Left lung (tissue), 10 donors: Measurements from ENCODE around the gene APOE. TPM values are rescaled to one million over a fixed set of nuclear protein-coding genes. Genes with fewer than 3 reads are reported as not detected.

Source experiments
- ATAC-seq: fragments of 200-7000 bp; cut with Tn5 transposase; one replicate; pipeline ENCODE4 v1.9.1; 2020; ENCODE audit warnings: moderate library complexity
- DNase-seq, 4 donors: peaks; one replicate each; pipeline ENCODE4 v3.0.0-alpha.2; 2013 to 2020
- H3K27ac ChIP-seq, 2 donors: fragments of 200-600 bp; sonication (generic) in 1 of 2; one replicate each; pipeline versions ENCODE4 v1.5.0 to v1.8.0; 2020 to 2021
- H3K27me3 ChIP-seq, 2 donors: fragments of 200-600 bp; sonication (generic) in 1 of 2; one replicate each; pipeline versions ENCODE4 v1.5.0 to v1.8.0; 2020 to 2021
- H3K36me3 ChIP-seq, 2 donors: fragments of 200-600 bp; sonication (generic) in 1 of 2; one replicate each; pipeline versions ENCODE4 v1.5.0 to v1.8.0; 2020 to 2021
- H3K4me1 ChIP-seq, 2 donors: fragments of 200-600 bp; one replicate each; pipeline ENCODE4 v1.8.0; 2021
- H3K4me3 ChIP-seq, 2 donors: fragments of 200-600 bp; sonication (generic) in 1 of 2; one replicate each; pipeline versions ENCODE4 v1.5.0 to v1.8.0; 2020 to 2021; ENCODE audit warnings: mild to moderate bottlenecking in 1 of 2
- H3K9me3 ChIP-seq, 2 donors: fragments of 200-600 bp; sonication (generic) in 1 of 2; one replicate each; pipeline versions ENCODE4 v1.5.0 to v1.8.0; 2020 to 2021
- intact Hi-C, 2 donors: fragments of 100-400 bp; cut with DNase I; formaldehyde crosslinking; loops; one replicate each; pipeline versions ENCODE4 v1.11.2 to v1.14.2; 2022
- polyA plus RNA-seq, 6 donors: library from polyadenylated mRNA; unstranded; fragments of 120-200 nt; gene quantifications; one replicate each; pipeline ENCODE4 v1.2.1, GENCODE V29; 2013; ENCODE audit not compliant: insufficient read length in 6 of 6
- total RNA-seq, 2 donors: library from RNA; stranded (reverse); fragmentation: NEBNext Ultra II Directional; extraction: Animal tissue kit (Norgen Biotek cat#: 25700); gene quantifications; one replicate each; pipeline ENCODE4 v1.2.1, GENCODE V29; 2021
- TF ChIP-seq, protein P1 (sequence below), 2 donors: fragments of 200-600 bp; sonication (generic) in 1 of 2; IDR thresholded peaks; one replicate each; pipeline versions ENCODE4 v1.5.0 to v1.8.0; 2021; ENCODE audit warnings: antibody characterized with exemption in 2 of 2
- donor health status: DM: no; HTN: yes; CAD: no.
- donor health status: DM: no; HTN: no; CAD: no.

The APOE gene
- total and polyA plus RNA-seq, 8 donors: 22.6 to 757 (median 37.7) TPM

DNA sequence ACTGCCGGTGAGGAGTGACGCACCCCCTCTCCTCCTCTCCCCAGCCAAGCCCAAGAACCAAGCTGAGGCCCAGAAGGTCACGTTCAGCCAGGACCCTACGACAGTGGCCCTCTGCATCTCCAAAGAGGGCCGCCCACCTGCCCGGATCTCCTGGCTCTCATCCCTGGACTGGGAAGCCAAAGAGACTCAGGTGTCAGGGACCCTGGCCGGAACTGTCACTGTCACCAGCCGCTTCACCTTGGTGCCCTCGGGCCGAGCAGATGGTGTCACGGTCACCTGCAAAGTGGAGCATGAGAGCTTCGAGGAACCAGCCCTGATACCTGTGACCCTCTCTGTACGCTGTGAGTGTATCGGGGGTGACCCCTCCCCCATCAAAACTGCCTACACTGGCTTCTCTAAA lies 33.8 kb upstream of the APOE start:
- ATAC-seq (no peak), DNase-seq (no peak)
- Histone ChIP-seq H3K9me3 (no peaks in the 10 kb centered on the region), H3K4me1 (peaks cover 3 to 26% of the 10 kb centered on the region in 2 donors), H3K36me3 (peaks cover 0 to 77% of the 10 kb centered on the region in 2 donors), H3K27me3 (no peaks in the 10 kb centered on the region), H3K27ac (no peak overlapping the region), H3K4me3 (no peak overlapping the region)
- intact Hi-C loops: no loop called here
- TF ChIP-seq, protein P1, sequence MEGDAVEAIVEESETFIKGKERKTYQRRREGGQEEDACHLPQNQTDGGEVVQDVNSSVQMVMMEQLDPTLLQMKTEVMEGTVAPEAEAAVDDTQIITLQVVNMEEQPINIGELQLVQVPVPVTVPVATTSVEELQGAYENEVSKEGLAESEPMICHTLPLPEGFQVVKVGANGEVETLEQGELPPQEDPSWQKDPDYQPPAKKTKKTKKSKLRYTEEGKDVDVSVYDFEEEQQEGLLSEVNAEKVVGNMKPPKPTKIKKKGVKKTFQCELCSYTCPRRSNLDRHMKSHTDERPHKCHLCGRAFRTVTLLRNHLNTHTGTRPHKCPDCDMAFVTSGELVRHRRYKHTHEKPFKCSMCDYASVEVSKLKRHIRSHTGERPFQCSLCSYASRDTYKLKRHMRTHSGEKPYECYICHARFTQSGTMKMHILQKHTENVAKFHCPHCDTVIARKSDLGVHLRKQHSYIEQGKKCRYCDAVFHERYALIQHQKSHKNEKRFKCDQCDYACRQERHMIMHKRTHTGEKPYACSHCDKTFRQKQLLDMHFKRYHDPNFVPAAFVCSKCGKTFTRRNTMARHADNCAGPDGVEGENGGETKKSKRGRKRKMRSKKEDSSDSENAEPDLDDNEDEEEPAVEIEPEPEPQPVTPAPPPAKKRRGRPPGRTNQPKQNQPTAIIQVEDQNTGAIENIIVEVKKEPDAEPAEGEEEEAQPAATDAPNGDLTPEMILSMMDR (IDR thresholded peaks at IDR 0.05): no peak

- TF ChIP-seq, protein P1 (IDR thresholded peaks at IDR 0.05): no peak
- Histone ChIP-seq H3K4me3 (no peak overlapping the region), H3K4me1 (peaks cover 3 to 26% of the 10 kb centered on the region in 2 donors), H3K36me3 (peaks cover 0 to 77% of the 10 kb centered on the region in 2 donors), H3K9me3 (no peaks in the 10 kb centered on the region), H3K27me3 (no peaks in the 10 kb centered on the region), H3K27ac (no peak overlapping the region)
- DNase-seq (no peak), ATAC-seq (no peak)
- intact Hi-C loops: no loop called here
Observed at GRCh38 chr19:44872661-44873060, 32.9 kb upstream of the APOE start.

- ATAC-seq: no peak
- TF ChIP-seq, protein P1 (IDR thresholded peaks at IDR 0.05): no peak
- Histone ChIP-seq H3K4me1 (peaks cover 3 to 17% of the 10 kb centered on the region in 2 donors), H3K4me3 (no peak overlapping the region), H3K27ac (no peak overlapping the region), H3K36me3 (peaks cover 0 to 88% of the 10 kb centered on the region in 2 donors), H3K27me3 (no peaks in the 10 kb centered on the region), H3K9me3 (no peaks in the 10 kb centered on the region)
- no peak for DNase-seq
- intact Hi-C loops: no loop called here
Observed at GRCh38 chr19:44874317-44874716, 31.3 kb upstream of the APOE start.

DNA sequence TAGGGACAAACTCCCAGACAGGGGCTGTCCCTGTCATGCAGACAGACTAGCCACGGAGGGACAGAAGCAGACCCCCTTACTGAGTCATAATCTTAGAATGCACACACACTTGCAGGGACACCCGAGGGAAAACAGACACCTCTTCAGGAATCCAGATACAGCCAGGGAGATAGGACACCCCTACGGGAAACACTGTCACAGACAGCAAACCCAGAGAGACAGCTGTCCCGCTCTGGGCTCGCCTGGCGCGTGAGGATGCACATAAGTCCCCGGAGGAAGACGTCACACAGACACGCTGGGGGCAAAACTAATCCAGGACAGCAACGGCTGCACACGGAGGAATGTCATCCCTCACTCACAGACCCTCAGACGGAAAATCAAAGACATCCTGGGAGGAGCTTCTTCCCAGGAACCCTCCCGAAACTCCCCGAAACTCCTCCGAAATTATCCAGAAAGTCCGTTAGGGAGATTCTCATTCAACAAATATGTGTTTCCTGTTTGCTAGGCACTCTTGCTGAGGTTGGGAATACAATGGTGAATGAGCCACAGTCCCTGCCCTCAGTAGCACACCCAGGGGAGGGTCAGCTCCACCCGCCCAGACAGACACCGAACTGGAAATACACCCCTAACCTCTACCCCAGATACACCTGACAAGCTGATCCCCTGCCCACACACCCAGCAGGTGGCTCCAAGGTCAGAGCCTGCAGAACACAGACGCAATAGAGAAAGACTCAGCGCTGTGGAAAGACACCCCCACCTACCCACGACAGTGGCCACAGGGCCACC lies 29.7 kb upstream of the APOE start:
- Histone ChIP-seq H3K27ac (no peak overlapping the region), H3K36me3 (peaks cover 0 to 91% of the 10 kb centered on the region in 2 donors)
- no peak for ATAC-seq

DNA sequence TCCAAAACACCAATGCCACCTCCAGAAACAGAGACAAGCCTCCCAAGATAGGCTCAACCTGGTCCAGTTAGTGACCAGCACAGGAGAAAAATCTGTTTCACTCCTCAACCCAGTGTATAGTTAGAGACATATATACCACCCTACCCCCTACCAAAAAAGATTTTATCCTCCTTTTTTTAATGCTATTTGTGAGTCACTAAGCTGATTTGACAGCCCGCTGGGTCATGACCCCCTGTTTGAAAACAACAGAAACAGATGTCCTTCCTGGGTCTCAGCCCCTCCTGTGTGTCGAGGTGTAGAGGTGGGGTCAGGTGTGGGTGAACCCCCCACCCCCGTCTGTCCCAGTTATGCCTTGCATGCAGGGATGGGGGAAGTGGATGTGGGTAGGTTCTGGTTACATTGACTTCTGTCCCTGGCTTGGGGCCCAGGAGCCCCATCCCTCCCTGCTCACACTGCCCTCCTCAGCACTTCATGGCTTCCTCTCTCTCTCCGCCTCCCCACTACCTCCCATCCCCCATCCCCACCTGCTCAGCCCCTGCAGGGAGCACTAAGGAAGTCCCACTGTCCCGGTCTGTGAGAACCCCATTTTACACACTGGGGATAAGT lies 28.6 kb upstream of the APOE start:
- H3K27me3 ChIP-seq: no peaks in the 10 kb centered on the region
- intact Hi-C loops: no loop called here
- ATAC-seq: no peak
- H3K9me3 ChIP-seq: no peaks in the 10 kb centered on the region
- DNase-seq: no peak
- H3K27ac ChIP-seq: no peak overlapping the region
- H3K36me3 ChIP-seq: peaks cover 0 to 81% of the 10 kb centered on the region in 2 donors
- TF ChIP-seq, protein P1 (IDR thresholded peaks at IDR 0.05): no peak
- H3K4me3 ChIP-seq: no peak overlapping the region
- H3K4me1 ChIP-seq: peaks cover 0 to 5% of the 10 kb centered on the region in 2 donors

More for the DNA sequence above, 29.7 kb upstream of the APOE start:
- Histone ChIP-seq H3K27me3 (no peaks in the 10 kb centered on the region), H3K4me1 (peaks cover 0 to 7% of the 10 kb centered on the region in 2 donors), H3K4me3 (no peak overlapping the region), H3K9me3 (no peaks in the 10 kb centered on the region)
- no peak for DNase-seq
- TF ChIP-seq, protein P1 (IDR thresholded peaks at IDR 0.05): no peak
- intact Hi-C loops: no loop called here
